Measurements from ENCODE around the gene RAB40A. TPM values are rescaled to one million over a fixed set of nuclear protein-coding genes. Genes with fewer than 3 reads are reported as not detected.
"Not testable (repeated sequence)": the region's sequence is repeated elsewhere in the genome, so short reads cannot be mapped to it uniquely, and the experiment has no call there.

Gene RAB40A
- polyA plus RNA-seq, 1 donor = 0.89 TPM

GRCh38 chrX:103523605-103524004, 4.3 kb upstream of the RAB40A start:
- no peak for DNase-seq

DNA sequence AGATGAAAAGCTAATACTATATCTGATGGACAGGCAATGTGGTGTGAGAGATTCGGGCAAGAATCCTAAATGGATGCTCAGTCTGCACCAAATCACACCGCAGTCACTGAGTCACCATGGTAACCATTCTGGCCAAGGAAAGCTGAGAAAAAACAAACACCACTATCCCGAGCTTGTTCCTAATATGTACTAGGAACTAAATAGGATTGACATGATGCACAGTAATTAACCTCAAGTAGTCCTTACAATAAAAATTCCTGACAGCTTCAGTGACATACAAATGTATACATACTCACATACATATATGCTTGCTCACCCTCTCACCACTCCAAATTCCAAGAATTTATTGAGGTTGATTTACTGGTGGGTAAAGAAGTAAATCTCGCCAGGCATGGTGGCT, 1.1 kb upstream of the RAB40A start:
- DNase-seq = no peak

DNA sequence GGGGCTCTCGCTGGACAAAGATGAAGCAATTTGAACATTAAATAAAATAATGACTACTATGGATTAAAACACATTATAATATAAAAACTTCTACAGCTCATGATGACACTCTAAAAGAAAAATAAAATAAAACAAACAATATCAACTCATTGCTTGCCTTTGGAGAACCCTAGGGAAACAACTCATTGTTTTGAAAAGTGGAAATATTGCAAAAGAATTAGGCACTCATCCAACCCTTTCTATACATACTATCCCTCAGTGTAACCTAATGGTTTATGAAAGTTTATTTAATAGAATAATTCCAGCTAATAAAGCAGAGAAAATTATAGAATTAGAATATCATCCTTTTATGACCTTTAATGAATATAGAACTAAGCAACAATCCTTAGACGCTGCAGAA, 718 bp downstream of the RAB40A start:
- no peak for DNase-seq

- no peak for DNase-seq
Observed at GRCh38 chrX:103517246-103517645, 2.0 kb downstream of the RAB40A start.

DNA sequence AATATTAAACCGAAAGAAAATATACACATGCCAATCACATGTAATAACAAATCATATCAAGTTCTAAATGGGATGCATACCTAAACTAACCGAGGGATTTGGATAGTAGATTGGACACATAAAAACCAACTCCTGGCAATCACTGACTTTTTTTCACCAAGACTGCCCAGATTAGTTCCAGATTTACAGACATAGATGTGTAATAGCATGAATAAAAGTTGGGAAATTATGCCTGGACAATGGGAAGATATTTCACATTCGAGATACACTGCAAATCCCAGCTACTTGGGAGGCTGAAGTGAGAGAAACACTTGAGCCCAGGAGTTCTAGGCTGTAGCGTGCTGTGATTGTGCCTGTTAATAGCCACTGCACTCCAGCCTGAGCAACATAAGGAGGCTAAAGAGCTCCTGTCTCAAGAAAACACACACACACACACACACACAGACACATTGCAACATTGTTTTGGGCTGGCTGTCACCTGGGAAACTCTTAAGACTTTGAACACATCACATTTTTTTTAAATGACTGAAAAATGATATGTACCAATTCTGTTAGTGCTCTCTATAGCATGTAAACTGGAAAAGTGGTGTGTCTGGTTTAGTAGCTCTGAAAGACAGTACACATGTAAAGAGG, 5.7 kb downstream of the RAB40A start:
- DNase-seq = no peak

- DNase-seq = no peak
Observed at GRCh38 chrX:103513067-103513466, 6.2 kb downstream of the RAB40A start.

DNA sequence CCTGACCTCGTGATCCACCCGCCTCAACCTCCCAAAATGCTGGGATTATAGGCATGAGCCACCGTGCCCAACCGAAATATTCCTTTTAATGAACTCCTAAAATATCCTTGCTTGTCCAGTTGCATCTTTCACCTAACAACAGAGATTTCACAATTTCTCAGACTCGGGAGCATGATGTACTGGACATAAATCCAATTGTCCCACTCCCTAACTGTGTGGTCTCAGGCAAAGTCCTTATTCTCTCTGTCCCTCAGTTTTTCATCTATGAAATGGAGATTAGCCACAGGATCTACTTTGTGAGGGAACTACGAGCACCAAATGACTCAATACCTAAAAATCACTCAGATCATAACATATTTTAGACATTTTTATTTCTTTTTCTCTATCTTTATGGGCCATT, 9.3 kb downstream of the RAB40A start:
- DNase-seq = no peak

DNA sequence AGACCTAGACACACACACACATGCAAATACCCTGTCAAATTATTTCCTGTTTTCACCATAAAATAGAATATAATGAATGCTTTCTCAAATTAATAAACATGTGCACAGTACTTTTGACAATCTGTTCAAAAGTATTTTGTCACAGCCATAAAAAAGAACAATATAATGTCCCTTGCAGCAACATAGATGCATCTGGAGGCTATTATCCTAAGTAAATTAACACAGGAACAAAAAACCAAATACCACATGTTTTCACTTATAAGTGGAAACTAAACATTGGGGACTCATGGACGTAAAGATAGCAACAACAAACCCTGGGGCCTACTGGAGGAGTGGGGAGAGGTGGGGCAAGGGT, 15.5 kb downstream of the RAB40A start:
- no peak for DNase-seq

DNA sequence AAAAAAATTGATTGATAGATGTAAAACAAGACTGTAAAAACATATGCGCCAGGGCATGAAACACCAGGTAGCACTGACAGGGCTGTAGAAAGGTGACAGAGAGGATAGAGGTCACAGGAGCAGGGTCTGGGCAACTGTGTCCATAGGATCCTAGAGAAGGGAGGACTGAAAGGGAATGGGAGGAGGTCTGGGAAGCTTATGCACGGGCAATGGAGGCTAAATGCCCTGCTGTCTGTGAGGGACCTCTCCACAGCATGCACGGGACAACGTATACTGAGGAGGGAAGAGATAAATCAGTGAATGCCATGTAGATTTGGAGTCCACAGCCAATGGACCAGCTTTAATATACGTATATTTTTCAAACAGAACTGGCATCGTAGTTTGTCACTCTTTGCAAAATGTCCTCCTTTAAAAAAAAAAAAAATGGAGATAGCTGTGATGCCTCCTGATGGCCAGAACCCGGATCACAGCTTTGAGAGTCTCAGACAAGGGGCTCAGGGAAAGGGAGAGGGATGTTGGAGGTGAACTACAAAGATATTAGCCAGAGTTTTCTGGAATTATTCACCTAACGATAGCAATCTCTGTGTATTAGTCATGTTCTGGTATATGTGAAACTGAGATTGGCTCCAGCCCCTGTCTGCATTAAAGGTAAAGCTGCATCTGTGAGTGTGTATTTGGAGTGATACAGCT, 16.0 kb downstream of the RAB40A start:
- no peak for DNase-seq

DNA sequence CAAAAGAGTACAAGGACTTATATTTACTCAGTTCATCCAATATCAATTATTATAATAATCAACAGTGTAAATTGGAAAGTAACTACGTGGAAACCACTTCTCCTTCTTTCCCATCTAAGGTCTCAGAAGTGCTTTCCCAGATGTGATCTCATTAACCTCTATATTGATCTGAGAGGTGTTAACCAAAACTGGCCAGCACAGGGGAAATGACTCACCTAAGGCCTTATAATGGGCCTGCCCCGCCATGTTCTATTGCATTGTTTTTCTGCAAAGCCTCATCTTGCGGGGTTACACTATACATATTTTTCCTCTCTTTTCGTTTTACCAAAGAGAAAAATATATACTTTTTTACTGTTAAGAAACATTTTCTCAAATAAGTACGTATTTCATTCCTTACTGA, 20.5 kb downstream of the RAB40A start:
- no peak for DNase-seq

DNA sequence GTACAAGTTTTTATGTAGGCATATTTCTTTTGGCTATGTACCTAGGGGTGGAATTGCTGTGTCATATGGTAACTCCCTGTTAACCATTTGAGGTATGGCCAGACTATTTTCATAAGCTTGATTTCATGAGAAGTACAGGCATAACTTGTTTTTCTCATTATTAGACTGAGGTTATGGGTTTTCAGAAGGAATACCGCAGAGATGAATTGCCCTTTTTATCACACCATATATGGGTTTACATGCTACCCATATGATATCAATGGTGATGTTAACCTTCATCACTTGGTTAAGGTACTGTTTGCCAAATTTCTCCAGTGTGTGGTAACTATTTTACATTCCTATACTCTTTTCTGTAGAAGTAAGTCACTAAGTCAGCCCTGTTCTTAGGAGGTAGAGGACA, 23.5 kb downstream of the RAB40A start:
- no peak for DNase-seq

DNA sequence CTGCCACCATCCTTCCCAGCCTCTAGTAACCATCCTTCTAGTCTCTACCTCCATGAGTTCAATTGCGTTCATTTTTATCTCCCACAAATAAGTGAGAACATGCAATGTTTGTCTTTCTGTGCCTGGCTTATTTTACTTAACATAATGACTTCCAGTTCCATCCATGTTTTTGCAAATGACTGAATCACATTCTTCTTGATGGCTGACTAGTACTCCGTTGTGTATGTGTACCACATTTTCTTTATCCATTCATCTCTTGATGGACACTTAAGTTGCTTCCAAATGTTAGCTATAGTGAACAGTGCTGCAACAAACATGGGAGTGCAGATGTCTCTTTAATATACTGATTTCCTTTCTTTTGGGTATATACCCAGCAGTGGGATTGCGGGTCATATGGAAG, 25.7 kb downstream of the RAB40A start:
- DNase-seq = not testable (repeated sequence)

DNA sequence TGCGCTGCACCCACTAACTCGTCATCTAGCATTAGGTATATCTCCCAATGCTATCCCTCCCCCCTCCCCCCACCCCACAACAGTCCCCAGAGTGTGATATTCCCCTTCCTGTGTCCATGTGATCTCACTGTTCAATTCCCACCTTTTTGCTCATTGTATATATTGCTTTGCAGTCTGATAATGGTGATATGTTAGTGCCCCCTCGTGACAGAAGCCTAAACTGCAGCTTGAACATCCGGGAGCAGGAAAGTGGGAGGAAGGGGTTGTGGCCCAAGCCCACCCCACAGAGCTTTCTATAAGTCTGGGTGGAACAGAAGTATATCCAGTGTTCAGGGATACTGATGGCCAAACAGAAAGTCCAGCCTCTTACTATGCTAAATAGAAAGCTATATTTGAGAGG, 29.6 kb downstream of the RAB40A start:
- not testable (repeated sequence) for DNase-seq

GRCh38 chrX:103488794-103489193, 30.5 kb downstream of the RAB40A start:
- DNase-seq = no peak

DNA sequence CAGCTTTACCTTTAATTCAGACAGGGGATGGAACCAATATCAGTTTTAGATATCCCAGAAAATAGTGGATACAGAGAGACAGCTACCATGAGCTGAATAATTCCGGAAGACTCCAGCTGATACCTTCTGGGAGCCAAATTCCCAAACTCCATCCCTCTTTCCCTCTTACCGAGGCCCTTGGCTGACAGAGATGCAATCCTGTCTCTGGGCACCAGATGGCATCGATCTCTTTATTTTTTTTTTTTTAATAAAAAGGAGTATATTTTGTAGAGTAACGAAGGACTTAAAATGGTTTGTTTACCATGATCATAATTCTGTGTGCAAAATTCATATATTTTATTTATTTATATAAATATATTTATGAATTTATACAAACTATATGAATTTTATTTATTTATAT, 31.0 kb downstream of the RAB40A start:
- DNase-seq = no peak

DNA sequence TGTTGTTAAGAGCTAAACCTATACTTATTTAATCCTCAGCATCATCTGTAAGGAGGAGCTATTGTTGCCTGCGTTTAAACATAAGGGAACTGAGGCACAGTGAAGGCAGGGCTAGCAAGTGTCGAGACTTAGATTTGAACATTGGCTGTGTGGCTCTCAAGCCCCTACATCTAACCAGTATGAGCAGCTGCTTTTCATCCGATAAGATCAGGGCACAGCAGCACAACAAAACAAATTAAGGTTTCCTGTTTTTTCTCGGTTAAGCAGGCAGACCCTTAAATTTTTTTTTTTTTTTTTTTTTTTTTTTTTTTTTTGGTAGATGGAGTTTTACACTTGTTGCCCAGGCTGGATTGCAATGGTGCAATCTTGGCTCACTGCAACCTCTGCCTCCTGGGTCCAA, 35.6 kb downstream of the RAB40A start:
- DNase-seq = no peak

GRCh38 chrX:103480526-103480925, 38.8 kb downstream of the RAB40A start:
- DNase-seq = no peak

DNA sequence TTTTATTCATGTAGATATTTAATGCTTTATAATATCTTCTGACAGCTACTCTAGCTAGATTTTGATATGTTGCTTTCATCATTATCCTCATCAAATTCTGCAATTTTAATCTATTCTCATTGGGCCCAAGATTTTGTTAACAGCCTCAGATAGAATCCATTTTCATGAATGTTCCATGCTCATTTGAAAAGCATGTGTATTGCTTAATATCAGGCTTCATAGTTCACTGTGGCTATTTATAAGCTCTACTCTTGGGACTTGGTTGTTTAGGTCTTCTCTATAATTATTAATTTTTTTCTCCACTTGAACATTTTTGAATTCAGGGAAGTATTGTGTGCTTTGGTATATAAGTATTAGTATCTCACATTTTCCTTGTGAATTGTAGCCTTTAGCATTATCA, 41.8 kb downstream of the RAB40A start:
- DNase-seq = no peak

- no peak for DNase-seq
Observed at GRCh38 chrX:103475381-103475780, 43.9 kb downstream of the RAB40A start.

DNA sequence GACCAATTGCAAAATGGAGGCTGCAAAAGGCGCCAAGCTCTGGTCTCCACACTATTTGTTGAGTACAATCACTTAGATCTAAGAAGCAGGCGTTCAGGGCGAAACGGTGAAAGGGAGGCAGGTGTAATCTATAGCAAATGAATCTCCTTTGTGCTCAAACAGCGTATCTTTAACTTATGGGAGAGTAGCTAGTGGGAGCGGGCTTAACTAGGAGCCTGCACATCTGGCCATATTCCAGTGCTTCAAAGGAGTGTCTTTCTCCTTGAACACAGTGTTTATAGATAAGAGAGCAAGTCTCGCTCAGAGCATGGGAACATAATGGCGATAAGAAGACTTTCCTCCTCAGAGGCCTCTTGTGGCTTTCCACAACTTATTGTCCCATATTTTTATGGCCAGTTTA, 49.3 kb downstream of the RAB40A start:
- not testable (repeated sequence) for DNase-seq

GRCh38 chrX:103467887-103468286, 51.4 kb downstream of the RAB40A start:
- no peak for DNase-seq

DNA sequence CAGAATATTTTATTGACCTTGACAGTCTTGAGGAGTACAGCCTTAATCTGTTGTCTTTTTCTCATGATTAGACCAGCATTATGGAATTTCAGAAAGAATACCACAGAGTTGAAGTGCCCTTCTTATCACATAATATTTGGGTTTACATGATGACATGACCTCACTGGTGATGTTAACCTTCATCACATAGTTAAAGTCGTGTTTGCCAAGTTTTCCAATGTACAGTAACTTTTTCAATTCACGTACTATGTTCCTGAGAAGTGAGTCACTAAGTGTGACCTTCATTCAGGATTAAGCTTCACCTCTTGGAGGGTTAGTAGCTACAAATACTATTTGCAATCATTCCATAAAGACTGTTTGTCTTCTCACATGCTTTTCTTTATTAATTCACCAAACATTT, 52.1 kb downstream of the RAB40A start:
- no peak for DNase-seq

DNA sequence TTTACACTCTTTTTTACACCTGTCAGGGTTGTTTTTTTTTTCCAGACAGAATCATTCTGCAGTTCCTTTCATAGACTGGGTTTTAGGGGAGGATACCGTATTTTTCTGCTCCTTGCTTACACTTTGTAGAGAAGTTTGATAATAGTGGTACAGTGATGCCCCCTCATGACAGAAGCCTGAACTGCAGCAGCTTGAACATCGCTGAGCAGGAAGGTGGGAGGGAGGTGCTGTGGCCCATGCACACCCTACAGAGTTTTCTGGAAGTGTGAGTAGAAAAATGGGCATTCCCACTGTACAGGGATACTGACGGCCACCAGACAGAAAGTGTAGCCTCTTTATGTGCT, 54.5 kb downstream of the RAB40A start:
- peak; percentile 69 for DNase-seq

DNA sequence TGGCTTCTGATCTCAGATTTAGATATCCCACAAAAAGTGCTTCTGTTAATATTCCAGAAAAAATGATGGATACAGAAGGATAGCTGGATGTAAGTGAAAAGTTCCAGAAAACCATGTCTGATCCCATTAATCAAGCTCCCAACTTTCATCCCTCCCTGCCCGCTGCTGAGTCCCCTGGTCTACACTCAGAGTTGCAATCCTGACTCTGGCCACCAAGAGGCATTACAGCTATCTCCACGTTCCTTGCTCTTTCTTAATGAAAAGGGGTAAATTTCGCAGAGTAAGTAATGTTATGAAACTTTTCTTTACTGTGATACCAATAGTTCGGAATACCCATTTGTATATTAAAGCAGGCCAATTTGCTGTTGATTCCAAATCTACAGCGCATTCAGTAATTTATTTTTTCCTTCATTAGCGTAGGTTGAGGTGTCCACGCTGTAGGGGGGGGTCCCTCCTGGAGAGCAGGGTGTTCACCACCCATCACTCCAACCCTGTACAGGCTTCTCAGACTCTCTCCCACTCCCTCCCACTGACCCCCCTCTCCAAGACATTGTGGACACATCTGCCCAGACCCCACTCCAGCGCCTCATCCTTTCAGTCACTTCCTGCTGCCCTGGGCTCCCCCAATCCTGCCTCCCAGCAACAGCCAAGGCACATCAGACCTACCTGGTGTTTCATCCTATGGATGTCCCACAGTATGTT, 55.1 kb downstream of the RAB40A start:
- no peak for DNase-seq

Measured in hindlimb muscle (tissue), 1 donor.